PC-3 (cell line): Measurements from ENCODE around the gene C12orf75.

Experiments
- EZH2 ChIP-seq: fragments of 300-600 bp; sonication (generic); IDR thresholded peaks from one replicate; pipeline ENCODE4 v1.6.1; 2017; ENCODE audit warnings: antibody characterized with exemption, mild to moderate bottlenecking, low read length; ENCODE audit not compliant: unreplicated experiment
- EZH2phosphoT487 ChIP-seq: fragments of 300-600 bp; sonication (generic); IDR thresholded peaks from 2 replicates; pipeline ENCODE4 v1.6.1; 2018; ENCODE audit warnings: mild to moderate bottlenecking, antibody characterized with exemption, low read length, borderline replicate concordance
- TF ChIP-seq, protein P1 (sequence below): fragments of 300-600 bp; sonication (generic); conservative IDR thresholded peaks from 2 replicates; pipeline ENCODE4 v1.5.1; 2017; ENCODE audit warnings: antibody characterized with exemption, low read depth, mild to moderate bottlenecking, low read length

- TF ChIP-seq, protein P1, sequence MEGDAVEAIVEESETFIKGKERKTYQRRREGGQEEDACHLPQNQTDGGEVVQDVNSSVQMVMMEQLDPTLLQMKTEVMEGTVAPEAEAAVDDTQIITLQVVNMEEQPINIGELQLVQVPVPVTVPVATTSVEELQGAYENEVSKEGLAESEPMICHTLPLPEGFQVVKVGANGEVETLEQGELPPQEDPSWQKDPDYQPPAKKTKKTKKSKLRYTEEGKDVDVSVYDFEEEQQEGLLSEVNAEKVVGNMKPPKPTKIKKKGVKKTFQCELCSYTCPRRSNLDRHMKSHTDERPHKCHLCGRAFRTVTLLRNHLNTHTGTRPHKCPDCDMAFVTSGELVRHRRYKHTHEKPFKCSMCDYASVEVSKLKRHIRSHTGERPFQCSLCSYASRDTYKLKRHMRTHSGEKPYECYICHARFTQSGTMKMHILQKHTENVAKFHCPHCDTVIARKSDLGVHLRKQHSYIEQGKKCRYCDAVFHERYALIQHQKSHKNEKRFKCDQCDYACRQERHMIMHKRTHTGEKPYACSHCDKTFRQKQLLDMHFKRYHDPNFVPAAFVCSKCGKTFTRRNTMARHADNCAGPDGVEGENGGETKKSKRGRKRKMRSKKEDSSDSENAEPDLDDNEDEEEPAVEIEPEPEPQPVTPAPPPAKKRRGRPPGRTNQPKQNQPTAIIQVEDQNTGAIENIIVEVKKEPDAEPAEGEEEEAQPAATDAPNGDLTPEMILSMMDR = no peak
- TF ChIP-seq EZH2 (no peak), EZH2phosphoT487 (no peak)
Measured at GRCh38 chr12:105342464-105342863, 12.0 kb downstream of the C12orf75 start.
